RPMI7951 (cell line): ENCODE measurements around the gene CRELD1. TPM values are rescaled to one million over a fixed set of nuclear protein-coding genes. Genes with fewer than 3 reads are reported as not detected.

Experiments
- DNase-seq: peaks from one replicate; pipeline ENCODE4 v3.0.0-alpha.2; 2012; ENCODE audit warnings: low read depth
- total RNA-seq: library from RNA; depleted of rRNA; stranded (reverse); fragments of >200 nt; shearing (Covaris generic); gene quantifications from 2 replicates; pipeline ENCODE4 v1.2.3, GENCODE V29; 2014; rRNA removed

Gene CRELD1
- total RNA-seq, 1 experiment from 2014 or later, result 32.1 TPM

DNA sequence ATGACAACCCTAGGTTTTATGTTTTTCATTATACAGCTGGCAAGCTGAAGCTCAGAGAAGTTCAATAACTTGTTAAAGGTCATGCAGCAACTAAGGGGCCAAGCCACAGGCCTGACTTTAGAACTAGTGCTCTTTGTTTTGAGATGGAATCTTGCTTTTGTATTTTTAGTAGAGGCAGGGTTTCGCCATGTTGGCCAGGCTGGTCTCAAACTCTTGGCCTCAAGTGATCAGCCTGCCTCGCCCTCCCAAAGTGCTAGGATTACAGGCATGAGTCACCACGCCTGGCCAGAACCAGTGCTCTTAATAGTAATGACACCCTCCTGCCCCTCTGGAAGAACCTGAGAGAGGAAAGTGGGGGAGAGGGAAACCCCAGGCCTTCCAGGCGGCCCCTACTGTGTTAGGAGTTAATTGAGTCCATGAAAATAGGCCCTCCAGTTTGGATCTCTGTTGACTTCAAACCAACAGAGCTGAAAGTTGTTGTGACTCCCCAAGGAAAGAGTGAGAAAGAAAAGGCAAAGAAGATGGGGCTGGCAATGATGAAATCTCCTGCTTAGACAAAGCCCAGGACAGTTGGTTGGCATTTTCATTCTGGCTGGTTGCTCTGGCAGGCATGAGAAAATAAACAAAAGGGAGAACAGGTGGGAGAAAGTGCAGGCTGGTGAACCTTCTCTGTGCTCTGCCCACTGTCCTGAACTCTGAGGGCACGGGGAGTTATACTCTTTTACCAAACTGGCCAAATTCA, 22.1 kb downstream of the CRELD1 start:
- no peak for DNase-seq

- DNase-seq, result peak; percentile 50
Observed at GRCh38 chr3:9957214-9957613, 23.6 kb downstream of the CRELD1 start.

DNA sequence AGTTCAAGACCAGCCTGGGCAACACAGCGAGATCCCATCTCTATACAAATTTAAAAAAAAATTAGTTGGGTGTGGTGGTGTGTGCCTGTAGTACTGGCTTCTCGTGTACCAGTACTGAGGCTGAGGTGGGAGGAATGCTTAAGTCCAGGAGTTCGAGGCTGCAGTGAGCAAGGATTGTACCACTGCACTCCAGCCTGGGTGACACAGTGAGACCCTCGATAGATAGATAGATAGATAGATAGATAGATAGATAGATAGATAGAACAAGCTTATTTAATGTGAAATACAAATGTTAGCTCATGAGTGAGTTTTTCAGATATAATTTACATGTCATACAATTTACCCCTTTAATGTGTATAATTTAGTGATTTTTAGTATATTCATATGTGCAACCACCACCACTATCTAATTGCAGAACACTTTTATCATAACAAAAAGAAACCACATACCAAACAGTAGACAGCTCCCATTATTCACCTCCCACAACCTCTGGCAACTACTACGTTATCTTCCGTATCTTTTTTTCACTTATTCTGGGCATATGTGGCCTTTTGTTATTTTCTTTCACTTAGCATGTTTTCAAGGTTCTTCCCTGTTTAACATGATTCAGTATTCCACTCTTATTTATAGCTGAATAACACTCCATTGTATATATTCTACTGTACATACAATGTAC, 31.7 kb downstream of the CRELD1 start:
- DNase-seq, result no peak

DNA sequence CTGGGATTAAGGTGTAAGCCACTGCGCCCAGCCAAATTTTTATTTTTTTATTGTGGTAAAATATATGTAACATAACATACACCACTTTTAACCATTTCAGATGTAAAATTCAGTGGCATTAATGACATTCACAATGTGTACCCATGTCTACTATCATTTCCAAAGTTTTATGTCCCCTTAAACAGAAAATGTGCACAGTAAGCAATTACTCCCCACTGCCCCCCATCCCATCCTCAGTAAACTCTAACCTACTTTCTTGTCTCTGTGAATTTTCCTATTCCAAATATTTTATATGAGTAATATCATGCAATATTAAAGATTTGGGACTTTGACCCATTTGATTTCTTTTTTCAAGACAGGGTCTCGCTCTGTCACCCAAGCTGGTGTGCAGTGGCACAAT, 33.2 kb downstream of the CRELD1 start:
- no peak for DNase-seq

GRCh38 chr3:9969632-9970019, 36.0 kb downstream of the CRELD1 start:
- DNase-seq, result no peak

DNA sequence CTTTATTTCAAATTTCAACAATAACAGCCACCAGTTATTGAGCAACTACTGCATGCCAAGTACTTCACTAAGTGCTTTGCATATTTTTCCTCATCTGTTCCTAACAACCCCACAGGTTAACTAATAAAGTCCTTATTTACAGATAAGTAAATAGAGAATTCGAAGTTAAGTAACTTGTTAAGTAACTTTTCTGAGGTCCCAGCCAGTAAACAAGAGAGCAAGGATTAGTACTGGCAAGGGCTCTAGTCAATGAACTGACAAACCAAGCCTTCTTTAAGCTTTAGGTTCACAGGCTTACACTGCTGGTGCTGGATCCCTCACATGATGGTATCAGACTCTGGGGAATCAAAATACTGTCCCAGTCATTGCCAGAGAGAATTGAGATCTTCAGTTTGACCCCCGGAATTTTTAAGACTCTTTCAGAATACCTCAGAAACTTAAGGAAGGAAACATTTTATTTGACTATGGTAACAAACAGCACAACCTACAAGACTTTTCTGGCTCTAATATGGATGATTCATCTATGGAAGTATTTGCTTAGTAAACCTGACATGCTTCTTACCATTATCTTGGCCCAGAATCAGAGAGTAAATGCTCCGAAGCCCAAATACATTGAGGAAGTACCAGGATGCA, 36.5 kb downstream of the CRELD1 start:
- peak; percentile 45 for DNase-seq

- peak; percentile 96 for DNase-seq
Observed at GRCh38 chr3:9976721-9977709, 43.4 kb downstream of the CRELD1 start.

DNA sequence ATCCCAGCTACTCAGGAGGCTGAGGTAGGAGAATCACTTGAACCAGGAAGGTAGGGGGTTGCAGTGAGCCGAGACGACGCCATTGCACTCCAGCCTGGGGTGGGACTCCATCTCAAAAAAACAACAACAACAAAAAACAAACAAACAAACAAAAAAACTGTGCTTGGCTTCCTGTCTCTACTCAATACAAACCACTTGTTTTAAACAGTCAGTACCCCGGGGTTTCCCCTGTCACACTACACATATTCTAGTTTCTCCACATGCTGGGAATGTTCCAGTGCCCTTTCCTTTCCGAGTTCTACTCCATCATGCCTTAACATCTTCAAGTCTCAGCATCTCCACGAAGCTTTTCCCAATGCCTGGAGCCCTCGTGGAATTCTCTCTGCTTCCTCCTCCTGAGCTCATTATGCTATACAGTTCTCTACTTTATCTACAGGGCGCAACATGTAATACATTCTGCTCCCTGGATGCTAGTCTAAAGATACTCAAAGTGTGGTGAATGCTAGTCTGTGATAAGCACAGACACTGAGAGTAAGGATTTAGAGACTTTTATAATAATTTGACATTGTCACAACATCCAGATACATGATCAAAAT, 45.2 kb downstream of the CRELD1 start:
- DNase-seq, result no peak

- DNase-seq, result no peak
Observed at GRCh38 chr3:9980251-9980650, 46.6 kb downstream of the CRELD1 start.

DNA sequence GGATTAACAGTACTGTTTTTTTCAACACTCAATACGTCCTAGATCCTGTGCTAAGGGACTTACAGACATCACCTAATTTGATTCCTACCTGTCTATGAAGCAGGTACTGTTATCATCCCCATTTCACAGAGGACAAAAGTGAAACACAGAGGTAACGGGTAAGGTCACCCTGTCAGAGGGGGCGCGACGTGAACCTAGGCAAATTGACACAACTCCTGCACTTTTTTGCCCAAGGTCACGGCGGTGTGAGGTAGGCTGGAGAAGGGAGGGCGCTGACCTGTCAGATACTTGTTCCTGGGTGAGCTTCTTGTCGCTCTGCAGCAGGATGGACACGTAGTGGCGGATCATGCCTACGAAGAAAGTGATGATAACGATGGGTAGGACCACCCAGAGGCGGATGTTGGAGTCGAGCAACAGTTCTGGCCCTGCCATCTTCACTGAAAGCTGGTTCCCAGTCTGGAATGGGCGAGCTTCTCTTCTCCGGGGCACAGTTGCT, 52.6 kb downstream of the CRELD1 start:
- no peak for DNase-seq

DNA sequence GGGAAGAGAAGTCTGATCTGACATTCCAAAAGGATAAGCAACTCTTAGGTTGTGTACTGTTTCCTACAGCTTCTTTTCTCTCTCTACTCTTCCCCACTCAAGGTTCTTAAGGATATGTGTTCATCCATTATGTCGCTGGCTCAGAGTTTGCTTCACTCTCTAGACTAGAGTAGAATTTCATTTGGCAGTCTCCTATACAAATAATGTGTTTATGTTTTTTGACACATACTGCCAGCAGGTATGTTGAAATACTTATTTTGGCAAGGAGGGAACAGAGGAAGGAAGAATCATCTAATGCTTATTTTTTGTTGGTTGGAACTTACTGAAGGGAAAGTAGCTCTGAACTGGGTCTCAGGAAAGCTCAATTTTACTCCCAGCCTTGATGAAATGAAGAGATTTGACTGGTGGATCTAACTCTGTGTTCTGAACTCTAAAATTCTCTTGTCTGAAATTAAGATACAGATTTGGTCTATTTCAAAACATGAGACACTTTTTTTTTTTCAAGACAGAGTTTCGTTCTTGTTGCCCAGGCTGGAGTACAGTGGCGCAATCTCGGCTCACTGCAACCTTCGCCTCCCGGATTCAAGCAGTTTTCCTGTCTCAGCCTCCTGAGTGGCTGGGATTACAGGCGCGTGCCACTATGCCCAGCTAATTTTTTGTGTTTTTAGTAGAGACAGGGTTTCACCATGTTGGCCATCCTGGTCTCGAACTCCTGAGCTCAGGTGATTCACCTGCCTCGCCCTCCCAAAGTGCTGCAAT, 60.6 kb downstream of the CRELD1 start:
- DNase-seq, result no peak

Other genes starting within 250 kb of the CRELD1 start
- gene CPNE9, start 230.0 kb upstream of the CRELD1 start, total RNA-seq, result not detected in 2 replicates
- gene BRPF1, start 202.1 kb upstream of the CRELD1 start, total RNA-seq, result 14.2 and 15.2 TPM in 2 replicates
- gene OGG1, start 183.9 kb upstream of the CRELD1 start, total RNA-seq, result 31.2 and 34.4 TPM in 2 replicates
- gene CAMK1, start 163.9 kb upstream of the CRELD1 start, total RNA-seq, result 40.4 and 46.9 TPM in 2 replicates
- gene TADA3, start 141.4 kb upstream of the CRELD1 start, total RNA-seq, result 99.1 and 107 TPM in 2 replicates
- gene ARPC4, start 140.8 kb upstream of the CRELD1 start, total RNA-seq, result 254 and 426 TPM in 2 replicates
- gene TTLL3, start 123.6 kb upstream of the CRELD1 start, total RNA-seq, result 4.7 and 7.4 TPM in 2 replicates
- gene RPUSD3, start 89.8 kb upstream of the CRELD1 start, total RNA-seq, result 47.5 and 49.5 TPM in 2 replicates
- not detected in 2 replicates for gene CIDEC, start 53.6 kb upstream of the CRELD1 start, total RNA-seq
- gene JAGN1, start 43.2 kb upstream of the CRELD1 start, total RNA-seq, result 34.7 and 36.8 TPM in 2 replicates
- not detected in 2 replicates for gene IL17RE, start 31.0 kb upstream of the CRELD1 start, total RNA-seq
- gene IL17RC, start 16.7 kb upstream of the CRELD1 start, total RNA-seq, result 23.2 and 25.8 TPM in 2 replicates
- gene PRRT3, start 18.6 kb downstream of the CRELD1 start, total RNA-seq, result 0.98 and 1.2 TPM in 2 replicates
- 56.0 and 59.1 TPM in 2 replicates for gene EMC3, start 53.0 kb downstream of the CRELD1 start, total RNA-seq
- gene FANCD2, start 92.6 kb downstream of the CRELD1 start, total RNA-seq, result 32.3 and 37.5 TPM in 2 replicates
- not detected in 2 replicates for gene FANCD2OS, start 174.4 kb downstream of the CRELD1 start, total RNA-seq
- 301 and 331 TPM in 2 replicates for gene BRK1, start 181.8 kb downstream of the CRELD1 start, total RNA-seq
- gene VHL, start 207.9 kb downstream of the CRELD1 start, total RNA-seq, result 26.9 and 33.6 TPM in 2 replicates
- gene IRAK2, start 231.1 kb downstream of the CRELD1 start, total RNA-seq, result 10.7 and 11.2 TPM in 2 replicates